ENCODE data around the gene STK38. TPM values are rescaled to one million over a fixed set of nuclear protein-coding genes. Genes with fewer than 3 reads are reported as not detected.

Gene STK38
- total RNA-seq, 2 donors from 2014 or later = 20.8 to 27.4 TPM

DNA sequence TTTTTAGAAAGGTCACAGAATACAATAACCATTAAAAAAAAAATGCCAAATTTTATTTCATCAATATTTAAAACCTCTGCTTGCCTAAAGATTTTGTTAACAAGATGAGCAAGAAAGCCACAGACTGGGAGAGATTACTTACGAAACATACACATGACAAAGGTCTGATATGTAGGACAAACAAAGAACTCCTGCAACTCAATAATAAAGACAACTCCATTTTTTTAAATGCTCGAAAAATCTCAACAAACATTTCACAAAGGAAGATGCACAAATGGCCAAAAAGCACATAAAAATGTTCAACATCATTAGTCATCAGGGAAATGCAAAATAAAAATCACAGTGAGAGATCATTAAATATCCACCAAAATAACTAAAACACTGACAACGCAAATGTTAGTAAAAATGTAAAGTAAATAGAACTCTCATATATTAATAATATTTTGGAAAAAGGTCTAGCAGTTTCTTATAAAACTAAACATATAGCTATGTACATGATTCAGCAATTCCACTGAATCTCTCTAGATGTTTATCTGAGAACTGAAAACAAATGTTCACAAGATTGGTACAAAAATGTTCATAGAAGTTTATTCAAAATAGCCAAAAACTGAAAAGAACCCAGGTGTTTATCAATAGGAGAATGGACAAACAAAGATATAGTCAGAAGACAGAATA is 10.3 kb downstream of the STK38 start:
- ATAC-seq (no peak), DNase-seq (no peak)
- intact Hi-C loops (cut with DNase I) = no loop called here

DNA sequence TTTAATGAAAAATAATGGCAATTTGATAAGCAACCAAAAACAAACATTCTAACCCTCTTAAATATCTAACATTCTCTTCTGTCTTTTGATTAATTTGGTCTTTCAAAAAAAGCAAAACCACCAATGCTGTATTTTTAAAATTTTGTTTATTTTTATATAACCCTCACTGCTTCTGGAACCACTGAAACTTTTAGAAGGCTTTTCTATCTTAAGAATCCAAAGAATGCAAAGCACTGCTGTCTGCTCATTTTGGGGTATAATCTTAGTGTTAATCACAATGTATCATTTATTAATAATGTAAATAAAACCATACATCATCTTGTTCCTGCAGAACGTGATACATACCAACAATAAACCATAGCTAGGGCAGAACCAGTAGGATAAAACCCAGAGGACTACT is 14.0 kb downstream of the STK38 start:
- intact Hi-C loops (cut with DNase I) = no loop called here
- DNase-seq (no peak), ATAC-seq (no peak)

DNA sequence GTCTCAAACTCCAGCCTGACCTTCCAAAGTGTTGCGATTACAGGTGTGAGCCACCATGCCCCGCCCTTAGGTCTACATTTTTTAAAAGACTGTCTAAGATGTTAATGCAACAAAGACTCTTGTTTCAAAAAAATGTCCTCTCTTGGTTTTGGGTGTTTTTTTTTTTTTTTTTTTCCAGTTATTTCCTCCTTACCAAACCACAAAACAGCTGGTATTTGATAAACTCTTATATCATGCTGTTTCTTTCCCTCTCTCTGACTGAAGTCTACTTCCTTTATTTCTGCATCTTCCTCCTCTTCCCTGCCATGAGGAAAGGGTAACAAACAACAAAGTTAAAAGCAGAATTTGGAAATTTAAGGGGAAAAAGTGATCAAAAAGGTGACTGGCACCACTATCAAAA is 21.2 kb downstream of the STK38 start:
- intact Hi-C loops (cut with DNase I) = no loop called here
- DNase-seq (no peak), ATAC-seq (no peak)

DNA sequence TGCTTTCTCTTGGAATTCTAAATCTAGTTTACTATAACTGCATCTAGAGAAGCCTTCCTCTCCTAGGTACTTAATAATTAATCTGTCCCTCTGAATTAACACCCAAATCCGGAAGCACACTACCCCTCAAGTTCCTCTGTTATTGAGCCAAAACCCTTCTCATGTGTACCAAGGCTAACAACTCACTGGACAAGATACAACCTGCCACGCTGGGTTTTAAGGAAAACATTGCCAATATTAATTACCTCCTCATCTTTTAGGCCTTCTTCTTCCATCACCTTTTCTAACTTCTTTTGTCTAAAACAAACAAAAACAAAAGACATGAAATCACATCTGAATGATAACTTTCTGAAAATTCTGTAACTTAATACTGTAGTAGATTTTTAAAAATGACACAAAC is 21.9 kb downstream of the STK38 start:
- intact Hi-C loops (cut with DNase I) = no loop called here
- DNase-seq (no peak), ATAC-seq (no peak)

DNA sequence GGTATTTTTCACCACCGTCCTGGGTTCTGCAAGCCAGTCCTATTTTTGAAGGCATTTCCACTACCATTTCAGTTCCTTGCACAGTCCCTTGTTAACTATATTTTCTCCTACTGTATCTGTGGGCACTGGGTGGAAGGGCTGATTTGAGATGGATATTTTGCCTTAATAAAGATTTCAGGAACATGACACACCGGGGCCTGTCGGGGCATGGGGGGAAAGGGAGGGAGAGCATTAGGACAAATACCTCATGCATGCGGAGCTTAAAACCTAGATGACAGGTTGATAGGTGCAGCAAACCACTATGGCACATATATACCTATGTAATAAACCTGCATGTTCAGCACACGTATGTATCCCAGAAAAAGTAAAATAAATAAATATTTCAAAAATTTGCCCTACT is 22.4 kb downstream of the STK38 start:
- intact Hi-C loops (cut with DNase I) = no loop called here
- DNase-seq (no peak), ATAC-seq (no peak)

DNA sequence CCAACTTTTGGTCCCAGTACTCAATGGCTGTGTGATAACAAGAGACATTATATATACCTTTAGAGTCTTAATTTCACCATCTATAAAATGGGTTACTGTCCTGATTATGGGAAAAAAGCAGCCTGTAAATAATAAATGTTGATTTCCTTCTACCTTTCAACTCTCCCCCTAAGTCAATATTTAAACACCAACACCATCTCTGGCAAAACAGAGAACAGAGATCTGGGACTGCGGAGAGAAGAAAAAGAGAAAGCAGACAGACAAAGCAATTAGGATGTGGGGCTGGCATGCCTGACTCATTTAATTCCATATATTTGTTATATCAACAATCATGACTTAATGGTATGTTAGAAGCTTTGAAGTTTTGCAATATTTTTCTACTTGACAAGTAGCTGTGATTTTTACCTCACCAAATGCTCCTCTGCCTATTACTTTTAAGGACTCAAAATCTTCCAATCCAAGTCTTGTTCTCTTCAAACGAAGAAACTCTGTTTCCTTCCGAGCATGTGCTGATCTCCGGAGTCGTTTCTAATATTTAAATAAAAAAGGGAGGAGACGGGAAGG is 23.3 kb downstream of the STK38 start:
- no peak for ATAC-seq
- intact Hi-C loops (cut with DNase I) = no loop called here

DNA sequence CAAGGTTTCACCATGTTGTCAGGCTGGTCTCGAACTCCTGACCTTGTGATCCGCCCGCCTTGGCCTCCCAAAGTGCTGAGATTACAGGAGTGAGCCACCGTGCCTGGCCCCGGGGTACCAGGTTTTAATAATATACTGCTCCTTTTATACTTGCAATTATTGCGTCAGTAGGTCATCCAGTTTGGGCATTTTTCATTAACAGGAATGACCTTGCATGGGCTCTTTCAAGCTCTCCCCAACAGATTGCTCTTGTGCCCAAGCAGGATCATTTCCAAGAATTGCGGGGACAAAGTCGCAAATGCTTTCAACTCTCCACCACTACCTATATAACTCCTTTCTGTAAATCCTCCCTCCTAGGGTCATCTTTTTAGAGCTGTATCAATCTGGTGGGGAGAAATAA is 23.8 kb downstream of the STK38 start:
- no peak for DNase-seq
- intact Hi-C loops (cut with DNase I) = no loop called here
- no peak for ATAC-seq

More for the DNA sequence above, 23.3 kb downstream of the STK38 start:
- no peak for DNase-seq

DNA sequence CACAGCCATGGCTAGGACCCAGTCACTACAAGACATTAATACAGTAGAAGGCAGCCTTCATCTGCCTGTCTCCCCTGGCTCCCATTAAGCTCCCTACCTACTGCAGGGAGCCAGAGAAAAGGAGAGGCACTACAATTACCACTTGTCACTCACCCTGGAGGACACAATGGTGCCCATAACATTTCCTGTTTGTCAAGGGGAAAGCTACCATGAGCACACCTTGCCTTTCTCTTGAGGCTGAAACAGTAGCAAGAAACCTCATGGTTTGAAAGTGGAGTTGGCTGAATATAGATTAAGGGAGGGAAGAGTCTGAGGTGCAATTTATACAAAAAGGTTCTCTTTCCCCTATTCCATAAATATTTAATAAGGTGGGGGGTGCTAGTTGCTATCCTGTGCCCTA is 27.9 kb downstream of the STK38 start:
- DNase-seq = no peak
- intact Hi-C loops (cut with DNase I) = no loop called here

DNA sequence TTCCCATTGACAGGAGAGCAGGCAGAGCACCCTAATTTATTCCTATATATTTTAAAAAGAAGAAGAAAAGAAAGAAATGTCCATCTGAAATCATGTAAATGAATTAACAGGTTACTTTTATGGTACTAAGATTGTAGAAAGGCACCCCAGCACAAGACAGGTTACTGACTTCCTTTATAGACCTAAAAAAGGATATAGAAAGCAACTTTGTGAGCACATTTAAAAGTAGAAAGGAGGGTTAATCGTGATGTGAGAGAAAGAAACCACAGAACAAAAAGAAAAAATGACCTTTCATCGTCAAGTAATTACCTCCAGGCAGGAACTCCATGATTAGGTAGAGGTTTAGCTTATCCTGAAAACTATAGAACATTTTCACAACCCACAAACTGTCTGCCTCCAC is 29.9 kb downstream of the STK38 start:
- DNase-seq = no peak
- no peak for ATAC-seq
- intact Hi-C loops (cut with DNase I) = no loop called here

More for the DNA sequence above, 27.9 kb downstream of the STK38 start:
- ATAC-seq = no peak

DNA sequence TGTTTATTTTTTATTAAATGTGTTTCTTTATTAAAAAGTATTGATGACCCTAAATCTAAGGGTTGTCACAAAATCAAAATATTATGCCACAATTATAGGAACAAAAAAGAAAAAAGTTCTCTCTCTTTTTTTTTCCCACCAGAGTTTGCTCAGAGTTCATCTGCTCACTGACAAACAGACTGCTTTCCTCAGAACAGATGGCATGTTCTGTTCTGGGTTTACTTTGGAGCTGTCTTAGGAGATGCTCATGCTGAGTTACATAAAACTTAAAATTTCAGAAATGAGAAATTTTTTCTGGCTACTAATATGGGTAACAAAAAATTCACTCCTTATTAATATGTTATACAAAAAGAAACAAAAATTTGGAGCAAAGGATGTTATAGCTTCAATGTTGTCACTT is 30.3 kb downstream of the STK38 start:
- intact Hi-C loops (cut with DNase I) = no loop called here
- DNase-seq (no peak), ATAC-seq (no peak)

DNA sequence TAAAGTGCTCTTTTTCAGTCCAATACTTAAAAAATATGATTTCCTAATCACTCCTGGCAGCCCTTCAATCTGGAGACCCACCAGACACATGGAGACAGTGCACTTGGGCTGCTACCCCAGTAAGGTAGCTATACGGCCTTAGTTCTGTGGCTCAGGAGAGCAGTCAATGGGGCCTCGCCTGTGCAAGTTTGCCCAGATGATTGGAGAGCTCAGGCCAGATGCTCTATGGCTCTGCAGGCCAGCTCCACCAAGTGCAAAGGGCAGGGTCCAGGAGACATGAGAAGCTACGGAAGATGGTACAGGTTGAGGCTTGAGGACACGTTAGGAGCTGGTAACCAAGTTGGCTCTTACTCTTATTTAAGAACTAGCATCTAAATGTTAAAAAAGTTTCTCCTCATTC is 30.7 kb downstream of the STK38 start:
- ATAC-seq (no peak), DNase-seq (no peak)
- intact Hi-C loops (cut with DNase I) = no loop called here

DNA sequence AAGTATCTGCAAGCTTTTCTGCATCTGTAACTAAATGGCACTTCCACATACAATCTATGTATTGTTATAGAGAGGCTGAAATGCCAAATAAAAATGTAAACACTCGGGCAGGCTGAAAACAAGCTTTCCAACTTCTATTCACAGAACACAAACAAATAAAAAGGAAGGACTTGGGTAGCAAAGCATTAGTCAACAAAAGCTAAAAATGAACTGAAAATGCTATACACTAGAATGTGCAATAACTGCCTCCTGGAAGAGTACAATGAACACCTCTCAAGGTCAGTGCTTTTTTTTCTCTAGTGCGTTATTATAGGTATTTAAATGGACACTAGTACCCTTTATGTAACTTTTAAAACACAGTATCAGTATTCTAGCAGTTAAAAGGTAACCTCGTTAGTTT is 31.4 kb downstream of the STK38 start:
- intact Hi-C loops (cut with DNase I) = no loop called here
- no peak for DNase-seq
- ATAC-seq = no peak

DNA sequence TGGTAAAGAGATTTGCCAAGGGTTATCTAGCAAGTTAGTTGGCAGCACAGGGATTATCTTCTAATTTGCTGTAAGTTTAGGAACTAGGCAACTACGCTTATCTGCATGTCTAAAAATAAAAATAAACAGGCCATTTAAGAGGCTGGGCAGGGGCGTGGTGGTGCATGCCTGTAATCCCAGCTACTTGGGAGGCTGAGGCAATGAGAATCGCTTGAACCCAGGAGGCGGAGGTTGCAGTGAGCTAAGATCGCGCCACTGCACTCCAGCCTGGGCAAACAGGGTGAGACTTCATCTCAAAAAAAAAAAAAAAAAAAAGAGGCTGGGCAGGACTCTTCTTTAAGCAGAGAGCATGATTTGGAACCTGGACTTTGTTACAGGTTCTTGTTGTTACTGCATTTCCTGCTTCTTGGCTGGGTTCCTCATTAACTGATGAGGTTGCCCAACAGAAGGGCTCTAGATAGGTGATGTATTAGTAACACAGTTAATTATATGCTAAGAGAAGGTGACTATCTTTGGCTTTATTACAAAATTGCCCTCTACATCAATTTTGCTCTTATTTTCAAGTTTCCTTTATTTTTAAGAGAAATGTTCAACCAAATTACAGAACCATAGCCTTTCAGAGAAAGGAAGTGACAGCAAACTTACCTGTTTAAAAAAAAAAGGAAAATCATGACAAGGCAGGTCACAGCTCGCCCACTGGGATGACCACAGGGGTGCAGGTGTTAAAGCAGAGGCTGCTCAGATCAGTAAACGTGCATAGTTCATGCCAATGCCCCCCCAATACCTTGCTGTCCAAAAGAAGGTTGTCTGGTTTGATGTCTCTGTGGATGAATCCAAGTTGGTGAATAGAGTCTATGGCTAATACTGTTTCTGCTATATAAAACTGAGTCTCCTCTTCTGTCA is 32.5 kb downstream of the STK38 start:
- intact Hi-C loops (cut with DNase I) = no loop called here
- DNase-seq = no peak
- no peak for ATAC-seq

DNA sequence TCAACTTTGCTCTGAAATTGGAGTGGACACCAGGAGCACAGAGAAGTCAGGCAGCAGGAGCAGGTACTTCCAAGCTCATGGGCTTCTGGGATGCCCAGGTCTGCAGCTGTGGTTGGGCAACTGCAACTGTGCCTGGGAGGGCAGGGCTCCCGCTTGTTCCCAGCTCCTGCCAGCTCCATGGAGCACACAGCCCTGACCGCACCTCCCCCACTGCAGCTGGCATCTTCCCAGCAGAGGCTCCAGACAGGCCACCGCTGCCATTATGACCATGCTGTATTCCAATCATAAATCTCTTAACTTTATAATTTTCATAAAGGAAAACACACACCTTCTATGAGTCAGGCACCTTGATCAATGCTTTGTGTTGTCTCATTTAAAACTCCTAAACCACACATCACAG is 36.9 kb downstream of the STK38 start:
- no peak for DNase-seq
- intact Hi-C loops (cut with DNase I) = no loop called here
- peak in 1 of 2 donors; percentile 40 for ATAC-seq

DNA sequence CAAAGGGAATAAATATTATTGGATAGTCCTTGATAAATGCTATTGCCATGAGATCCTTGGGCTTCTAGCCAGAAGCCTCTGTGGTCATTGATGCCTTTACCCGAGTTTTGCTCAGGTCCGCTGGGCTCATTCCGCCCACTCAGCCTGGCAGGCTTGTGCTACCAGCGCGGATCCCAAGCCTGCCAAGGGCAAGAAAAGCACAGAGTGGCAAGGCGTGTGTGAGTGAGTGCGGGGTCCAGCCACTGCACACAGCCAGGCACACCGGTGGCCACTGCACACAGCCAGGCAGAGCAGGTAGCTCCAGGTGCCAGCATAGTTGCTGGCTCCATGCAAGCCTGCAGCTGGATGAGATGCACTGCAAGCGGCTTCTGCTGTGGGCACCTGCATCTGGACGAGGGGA is 38.7 kb downstream of the STK38 start:
- intact Hi-C loops (cut with DNase I) = no loop called here
- ATAC-seq (no peak), DNase-seq (no peak)

DNA sequence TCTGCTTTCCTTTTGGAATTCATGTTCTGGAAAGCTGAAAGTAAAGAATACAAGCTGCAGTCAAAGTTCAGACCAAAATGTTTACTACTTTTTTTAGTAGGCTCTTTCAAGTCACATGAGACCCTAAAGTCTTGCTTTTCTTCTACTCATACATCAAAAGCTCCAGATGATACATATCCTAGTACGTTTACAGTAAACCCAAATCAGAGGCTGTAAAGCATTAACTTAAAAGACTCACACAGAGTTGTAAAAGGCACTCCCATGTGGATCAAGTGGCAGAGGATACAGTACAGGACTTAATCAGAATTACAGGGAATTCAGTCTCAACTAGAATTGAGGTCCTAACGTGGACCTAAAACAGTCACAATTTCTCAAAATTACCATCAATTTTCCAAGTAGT is 40.7 kb downstream of the STK38 start:
- DNase-seq (no peak), ATAC-seq (no peak)
- intact Hi-C loops (cut with DNase I) = no loop called here

DNA sequence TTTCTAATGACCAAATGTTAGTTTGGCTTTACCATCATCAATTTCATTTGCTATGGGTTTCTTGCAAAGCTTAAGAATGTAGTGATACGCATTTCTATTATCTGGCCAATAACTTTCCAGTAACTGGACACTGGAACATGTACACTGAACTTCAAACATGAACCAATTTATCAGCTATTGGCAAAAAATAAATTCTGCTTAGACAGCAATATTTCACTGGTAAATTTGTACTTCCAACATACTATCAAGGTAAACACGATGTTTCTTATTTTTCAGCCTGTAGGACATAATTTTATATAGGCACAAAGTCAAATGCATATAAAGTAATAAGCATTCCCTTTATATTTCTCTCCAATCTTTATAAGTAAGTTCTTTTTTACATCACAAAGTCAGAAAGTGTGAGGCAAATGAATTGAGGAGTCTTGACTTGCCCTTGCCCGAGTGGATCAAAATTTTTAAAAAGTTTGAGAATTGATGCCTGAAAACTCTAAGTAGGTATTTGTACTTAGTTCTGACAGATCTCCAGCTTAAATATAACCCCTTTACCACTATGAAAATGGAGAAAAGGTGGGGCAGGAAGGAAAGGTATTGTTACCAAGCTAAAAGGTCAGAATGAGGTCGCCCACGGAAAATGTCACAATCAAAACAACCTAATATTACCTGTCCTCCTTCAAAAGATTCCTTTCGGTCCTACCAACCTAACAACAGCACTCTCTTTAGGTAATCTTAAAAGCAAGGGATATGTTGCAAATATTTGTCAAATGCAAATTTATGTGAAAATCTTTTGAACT is 41.3 kb downstream of the STK38 start:
- DNase-seq (no peak), ATAC-seq (no peak)
- intact Hi-C loops (cut with DNase I) = no loop called here

DNA sequence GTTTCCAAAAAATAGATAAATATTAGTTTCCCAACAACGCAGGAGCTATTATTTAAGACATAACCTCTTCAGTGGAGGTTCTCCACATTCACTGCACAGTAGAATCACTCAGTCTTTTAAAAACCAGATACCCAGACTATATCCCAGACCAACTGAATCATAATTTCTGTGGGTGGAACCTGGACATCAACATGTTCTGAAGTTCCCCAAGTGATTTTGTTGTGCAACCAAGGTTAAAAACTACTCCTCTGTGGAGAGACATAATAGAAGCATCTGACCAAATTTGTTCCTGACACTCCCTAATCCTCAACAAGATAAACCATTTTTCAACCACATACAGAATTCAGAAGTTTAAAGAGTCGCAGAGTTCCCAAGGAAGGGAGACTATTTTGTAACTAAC is 42.3 kb downstream of the STK38 start:
- ATAC-seq (peak in 1 of 2 donors; percentile 60), DNase-seq (no peak)
- intact Hi-C loops (cut with DNase I) = no loop called here

DNA sequence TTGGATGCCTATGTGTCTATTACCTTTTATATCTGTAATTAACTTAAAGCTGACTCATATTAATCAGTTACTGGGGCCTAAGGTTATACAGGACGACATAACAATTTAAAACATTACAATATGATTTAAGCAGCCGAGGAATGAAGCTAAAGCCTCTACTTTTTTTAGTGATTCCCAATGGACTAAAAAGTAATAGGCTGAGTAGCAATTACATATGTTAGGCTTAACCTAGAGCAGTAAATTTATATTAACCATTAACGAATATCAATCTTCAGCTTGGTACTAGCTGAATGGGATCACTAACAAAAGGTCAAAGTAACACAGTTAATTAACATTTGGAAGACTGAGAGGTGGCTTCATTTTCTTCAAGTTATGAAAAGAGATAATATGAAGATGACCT is 43.1 kb downstream of the STK38 start:
- DNase-seq (no peak), ATAC-seq (no peak)
- intact Hi-C loops (cut with DNase I) = no loop called here

DNA sequence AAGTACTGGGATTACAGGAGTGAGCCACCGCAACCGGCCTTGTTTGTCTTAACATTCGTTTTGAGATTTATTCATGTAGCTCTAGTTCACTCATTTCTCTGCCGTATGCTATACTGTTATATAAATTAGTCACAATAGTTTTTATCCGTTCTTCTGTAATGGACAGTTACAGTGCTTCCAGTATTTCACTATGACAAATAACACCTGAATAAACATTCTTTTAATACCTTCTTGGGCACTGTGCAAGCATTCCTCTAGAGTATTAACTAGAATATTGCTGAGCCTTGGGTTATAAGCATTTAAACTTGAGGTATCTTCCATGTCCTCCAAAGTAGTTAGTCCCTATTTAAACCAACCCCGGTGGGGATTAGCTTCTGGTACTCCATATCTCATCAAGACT is 45.6 kb downstream of the STK38 start:
- DNase-seq (no peak), ATAC-seq (no peak)
- intact Hi-C loops (cut with DNase I) = no loop called here

Data from left cardiac atrium (tissue), 4 donors.